ENCODE measurements around the gene TATDN2.

The TATDN2 gene

GRCh38 chr3:10281951-10282350 lies 33.7 kb downstream of the TATDN2 start:
- H3K4me1 ChIP-seq (ENCODE audit: control insufficient read depth in 1 of 2, insufficient read depth in 1 of 2, low read depth in 1 of 2, low read length in 1 of 2): no peaks in the 10 kb centered on the region
- H3K27ac ChIP-seq: no peak overlapping the region
- peaks cover 88% of the 10 kb centered on the region for H3K36me3 ChIP-seq
- H3K27me3 ChIP-seq: no peaks in the 10 kb centered on the region
- no peaks in the 10 kb centered on the region for H3K9me3 ChIP-seq
- TF ChIP-seq, protein P1, sequence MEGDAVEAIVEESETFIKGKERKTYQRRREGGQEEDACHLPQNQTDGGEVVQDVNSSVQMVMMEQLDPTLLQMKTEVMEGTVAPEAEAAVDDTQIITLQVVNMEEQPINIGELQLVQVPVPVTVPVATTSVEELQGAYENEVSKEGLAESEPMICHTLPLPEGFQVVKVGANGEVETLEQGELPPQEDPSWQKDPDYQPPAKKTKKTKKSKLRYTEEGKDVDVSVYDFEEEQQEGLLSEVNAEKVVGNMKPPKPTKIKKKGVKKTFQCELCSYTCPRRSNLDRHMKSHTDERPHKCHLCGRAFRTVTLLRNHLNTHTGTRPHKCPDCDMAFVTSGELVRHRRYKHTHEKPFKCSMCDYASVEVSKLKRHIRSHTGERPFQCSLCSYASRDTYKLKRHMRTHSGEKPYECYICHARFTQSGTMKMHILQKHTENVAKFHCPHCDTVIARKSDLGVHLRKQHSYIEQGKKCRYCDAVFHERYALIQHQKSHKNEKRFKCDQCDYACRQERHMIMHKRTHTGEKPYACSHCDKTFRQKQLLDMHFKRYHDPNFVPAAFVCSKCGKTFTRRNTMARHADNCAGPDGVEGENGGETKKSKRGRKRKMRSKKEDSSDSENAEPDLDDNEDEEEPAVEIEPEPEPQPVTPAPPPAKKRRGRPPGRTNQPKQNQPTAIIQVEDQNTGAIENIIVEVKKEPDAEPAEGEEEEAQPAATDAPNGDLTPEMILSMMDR (IDR thresholded peaks at IDR 0.05): no peak
- no peak overlapping the region for H3K4me3 ChIP-seq (ENCODE audit: low read depth in 1 of 2, low read length in 1 of 2)

- no peaks in the 10 kb centered on the region for H3K27me3 ChIP-seq
- H3K36me3 ChIP-seq: peaks cover 85% of the 10 kb centered on the region
Measured at GRCh38 chr3:10283638-10284037, 35.4 kb downstream of the TATDN2 start.

DNA sequence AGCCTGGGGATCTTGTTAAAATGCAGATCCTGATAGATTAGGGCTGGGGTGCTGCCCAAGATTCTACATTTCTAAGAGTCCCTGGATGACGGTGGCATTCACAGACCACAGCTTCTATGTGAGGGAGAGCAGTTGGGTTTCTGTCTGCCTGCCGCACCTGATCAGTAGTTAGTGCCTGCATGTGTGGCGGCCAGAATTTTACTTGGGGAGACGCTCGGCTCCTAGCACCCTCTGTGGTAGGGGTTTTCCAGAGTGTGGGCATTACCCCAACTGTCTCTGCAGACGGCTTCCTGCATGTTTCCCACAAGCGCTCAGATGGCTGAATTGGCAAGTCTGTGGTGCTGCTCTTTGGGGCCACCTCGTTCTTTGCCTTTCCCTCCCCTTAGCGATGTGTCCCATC lies 36.2 kb downstream of the TATDN2 start:
- H3K4me1 ChIP-seq (ENCODE audit: control insufficient read depth in 1 of 2, insufficient read depth in 1 of 2, low read depth in 1 of 2, low read length in 1 of 2): no peaks in the 10 kb centered on the region
- no peak overlapping the region for H3K4me3 ChIP-seq (ENCODE audit: low read depth in 1 of 2, low read length in 1 of 2)
- H3K27me3 ChIP-seq: no peaks in the 10 kb centered on the region
- H3K9me3 ChIP-seq: no peaks in the 10 kb centered on the region
- peaks cover 85% of the 10 kb centered on the region for H3K36me3 ChIP-seq
- TF ChIP-seq, protein P1 (IDR thresholded peaks at IDR 0.05): no peak
- no peak overlapping the region for H3K27ac ChIP-seq

More at GRCh38 chr3:10283638-10284037, 35.4 kb downstream of the TATDN2 start:
- Histone ChIP-seq H3K9me3 (no peaks in the 10 kb centered on the region), H3K4me3 (ENCODE audit: low read depth in 1 of 2, low read length in 1 of 2) (no peak overlapping the region), H3K27ac (no peak overlapping the region), H3K4me1 (ENCODE audit: control insufficient read depth in 1 of 2, insufficient read depth in 1 of 2, low read depth in 1 of 2, low read length in 1 of 2) (no peaks in the 10 kb centered on the region)
- TF ChIP-seq, protein P1 (IDR thresholded peaks at IDR 0.05): no peak

DNA sequence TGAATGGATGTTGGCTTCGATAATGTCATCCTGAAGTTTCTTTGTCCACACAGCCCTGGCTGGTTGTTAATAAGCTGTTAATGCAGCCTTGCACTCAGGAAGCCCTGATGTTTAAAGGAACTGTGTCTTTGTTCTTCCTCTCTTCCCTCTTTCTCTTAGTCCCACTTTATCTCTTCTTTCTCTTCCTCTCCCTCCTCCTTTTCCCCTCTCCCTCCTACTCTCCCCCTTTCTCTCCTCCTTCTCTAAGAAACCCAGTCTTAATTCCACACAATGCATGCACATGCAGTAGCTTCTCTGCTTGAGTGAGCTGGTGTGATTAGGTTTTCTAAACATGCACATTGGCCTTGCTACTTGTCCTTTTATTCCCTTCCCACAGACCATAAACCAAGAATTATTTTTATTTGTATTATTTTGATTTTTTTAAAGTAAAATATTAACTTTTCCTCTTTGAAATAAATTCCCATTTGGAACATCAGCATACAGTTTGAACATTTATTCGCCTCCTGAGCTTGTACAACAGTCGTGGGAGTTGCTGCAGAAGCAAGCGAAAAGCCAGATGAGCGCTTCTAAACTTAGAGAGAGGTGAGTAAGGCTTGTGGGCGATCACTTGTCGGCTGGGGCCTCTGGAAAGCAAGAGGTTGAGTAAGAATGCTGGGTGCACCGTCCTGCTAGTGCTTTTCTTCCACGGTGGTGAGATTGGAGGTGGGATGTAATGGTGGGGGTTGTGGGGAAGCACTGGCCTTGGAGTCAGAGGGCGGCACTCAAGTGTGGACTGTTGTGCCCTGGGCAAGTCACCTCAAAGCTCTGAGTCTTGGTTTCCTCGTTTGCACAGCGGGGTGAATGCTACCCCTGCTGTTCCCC lies 37.2 kb downstream of the TATDN2 start:
- TF ChIP-seq, protein P1 (IDR thresholded peaks at IDR 0.05): no peak
- H3K4me3 ChIP-seq (ENCODE audit: low read depth in 1 of 2, low read length in 1 of 2): no peak overlapping the region
- H3K36me3 ChIP-seq: peaks cover 85% of the 10 kb centered on the region
- no peaks in the 10 kb centered on the region for H3K9me3 ChIP-seq
- H3K4me1 ChIP-seq (ENCODE audit: control insufficient read depth in 1 of 2, insufficient read depth in 1 of 2, low read depth in 1 of 2, low read length in 1 of 2): no peaks in the 10 kb centered on the region
- no peaks in the 10 kb centered on the region for H3K27me3 ChIP-seq
- H3K27ac ChIP-seq: no peak overlapping the region

DNA sequence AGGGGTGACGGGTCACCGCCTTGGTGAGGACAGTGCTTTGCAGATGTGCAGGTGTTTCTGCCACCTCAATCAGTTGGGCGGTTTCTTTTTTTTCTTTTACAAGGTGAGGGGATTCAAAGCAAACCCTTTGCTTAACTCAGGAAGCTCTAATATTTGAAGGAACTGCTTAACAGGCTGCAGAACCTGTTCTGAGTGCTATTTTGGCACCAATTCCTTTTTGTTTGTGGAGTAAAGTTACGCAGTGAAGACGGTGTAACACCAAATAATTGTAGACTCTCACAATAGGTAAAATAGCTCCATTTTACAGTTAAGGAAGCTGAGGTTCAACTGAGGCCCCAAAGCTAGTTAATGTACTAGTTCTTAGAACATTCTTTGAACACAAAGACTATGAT lies 37.9 kb downstream of the TATDN2 start:
- Histone ChIP-seq H3K4me1 (ENCODE audit: control insufficient read depth in 1 of 2, insufficient read depth in 1 of 2, low read depth in 1 of 2, low read length in 1 of 2) (peaks cover 0 to 2% of the 10 kb centered on the region in 2 experiments), H3K36me3 (peaks cover 85% of the 10 kb centered on the region), H3K9me3 (no peaks in the 10 kb centered on the region), H3K4me3 (ENCODE audit: low read depth in 1 of 2, low read length in 1 of 2) (no peak overlapping the region), H3K27ac (peak overlapping the region; percentile 35), H3K27me3 (no peaks in the 10 kb centered on the region)
- TF ChIP-seq, protein P1 (IDR thresholded peaks at IDR 0.05): no peak

Data from neutrophil (primary cell).